Measurements from ENCODE around the gene MPHOSPH9. TPM values are rescaled to one million over a fixed set of nuclear protein-coding genes. Genes with fewer than 3 reads are reported as not detected.
"Not testable (repeated sequence)": the region's sequence is repeated elsewhere in the genome, so short reads cannot be mapped to it uniquely, and the experiment has no call there.

The MPHOSPH9 gene
- total RNA-seq, 1 donor from 2014 or later: 302 TPM

DNA sequence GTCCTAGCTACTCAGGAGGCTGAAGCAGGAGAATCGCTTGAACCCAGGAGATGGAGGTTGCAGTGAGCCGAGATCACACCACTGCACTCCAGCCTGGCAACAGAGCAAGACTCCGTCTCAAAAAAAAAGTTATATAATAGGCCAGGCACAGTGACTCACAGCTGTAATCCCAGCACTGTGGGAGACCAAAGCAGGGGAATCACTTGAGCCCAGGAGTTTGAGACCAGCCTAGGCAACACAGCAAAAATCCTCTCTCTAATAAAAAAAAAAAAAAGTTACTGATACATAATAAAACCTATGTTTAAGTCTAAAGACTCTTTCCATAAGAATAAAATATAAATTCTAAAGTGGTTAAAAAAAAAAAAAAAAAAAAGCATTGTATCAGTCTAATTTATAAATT, 26.1 kb downstream of the MPHOSPH9 start:
- not testable (repeated sequence) for H3K9me3 ChIP-seq (ENCODE audit: low read depth); H4K20me1 ChIP-seq (ENCODE audit: low read depth); H3K4me1 Mint-ChIP-seq; H3K4me3 ChIP-seq; H3K27ac Mint-ChIP-seq; H3K79me2 ChIP-seq (ENCODE audit: low read depth); H3K9me3 Mint-ChIP-seq; H3K4me1 ChIP-seq; H3K27ac ChIP-seq; H3K4me3 Mint-ChIP-seq; H3K4me2 ChIP-seq; H3F3A ChIP-seq (ENCODE audit: low read depth); H3K27me3 Mint-ChIP-seq (ENCODE audit: insufficient read depth, low read depth); H3K27me3 ChIP-seq; H3K9ac ChIP-seq; DNase-seq (ENCODE audit: low spot score); H2AFZ ChIP-seq (replicated peaks)
- peaks cover 14% of the 10 kb centered on the region for H3K36me3 Mint-ChIP-seq
- peaks cover 17% of the 10 kb centered on the region for H3K36me3 ChIP-seq

GRCh38 chr12:123200414-123200813, 32.5 kb downstream of the MPHOSPH9 start:
- Histone ChIP-seq H3K36me3 (peaks cover 26% of the 10 kb centered on the region), H3K27me3 (no peaks in the 10 kb centered on the region), H3K9ac (no peak overlapping the region), H3K27ac (no peak overlapping the region), H3K4me3 (no peak overlapping the region), H3K9me3 (ENCODE audit: low read depth) (no peaks in the 10 kb centered on the region), H3K79me2 (ENCODE audit: low read depth) (no peaks in the 10 kb centered on the region), H2AFZ (replicated peaks) (no peak overlapping the region), H3F3A (ENCODE audit: low read depth) (peaks cover 7% of the 10 kb centered on the region), H4K20me1 (ENCODE audit: low read depth) (no peaks in the 10 kb centered on the region), H3K4me2 (no peak overlapping the region), H3K4me1 (no peaks in the 10 kb centered on the region)
- Mint-ChIP-seq H3K4me3 (no peak overlapping the region), H3K27me3 (ENCODE audit: insufficient read depth, low read depth) (no peaks in the 10 kb centered on the region), H3K4me1 (no peaks in the 10 kb centered on the region), H3K27ac (no peak overlapping the region), H3K9me3 (no peaks in the 10 kb centered on the region), H3K36me3 (peaks cover 17% of the 10 kb centered on the region)
- TF ChIP-seq, protein P1, sequence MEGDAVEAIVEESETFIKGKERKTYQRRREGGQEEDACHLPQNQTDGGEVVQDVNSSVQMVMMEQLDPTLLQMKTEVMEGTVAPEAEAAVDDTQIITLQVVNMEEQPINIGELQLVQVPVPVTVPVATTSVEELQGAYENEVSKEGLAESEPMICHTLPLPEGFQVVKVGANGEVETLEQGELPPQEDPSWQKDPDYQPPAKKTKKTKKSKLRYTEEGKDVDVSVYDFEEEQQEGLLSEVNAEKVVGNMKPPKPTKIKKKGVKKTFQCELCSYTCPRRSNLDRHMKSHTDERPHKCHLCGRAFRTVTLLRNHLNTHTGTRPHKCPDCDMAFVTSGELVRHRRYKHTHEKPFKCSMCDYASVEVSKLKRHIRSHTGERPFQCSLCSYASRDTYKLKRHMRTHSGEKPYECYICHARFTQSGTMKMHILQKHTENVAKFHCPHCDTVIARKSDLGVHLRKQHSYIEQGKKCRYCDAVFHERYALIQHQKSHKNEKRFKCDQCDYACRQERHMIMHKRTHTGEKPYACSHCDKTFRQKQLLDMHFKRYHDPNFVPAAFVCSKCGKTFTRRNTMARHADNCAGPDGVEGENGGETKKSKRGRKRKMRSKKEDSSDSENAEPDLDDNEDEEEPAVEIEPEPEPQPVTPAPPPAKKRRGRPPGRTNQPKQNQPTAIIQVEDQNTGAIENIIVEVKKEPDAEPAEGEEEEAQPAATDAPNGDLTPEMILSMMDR (IDR thresholded peaks at IDR 0.05): no peak
- TF ChIP-seq EZH2 (IDR thresholded peaks at IDR 0.05) (no peak), EZH2phosphoT487 (IDR thresholded peaks at IDR 0.05) (no peak)
- DNase-seq (ENCODE audit: low spot score): no peak

DNA sequence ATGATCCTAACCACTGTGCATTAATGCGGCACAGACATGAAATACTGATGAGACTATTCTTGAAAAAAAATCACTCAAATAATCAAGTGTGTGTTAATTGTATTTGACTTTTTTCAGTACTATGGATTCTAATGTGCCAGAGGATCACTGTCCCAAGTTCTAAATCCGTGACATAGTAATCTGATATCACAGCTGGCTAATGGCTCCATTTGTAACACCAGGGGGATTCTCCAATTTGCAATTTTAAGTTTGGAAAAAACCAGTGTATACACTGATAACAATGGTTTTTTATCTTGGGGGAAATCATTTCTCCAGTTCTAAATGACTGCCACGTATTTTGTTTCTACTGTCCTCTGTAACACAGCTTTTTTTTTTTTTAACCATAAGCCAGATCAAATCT, 33.0 kb downstream of the MPHOSPH9 start:
- H3K79me2 ChIP-seq (ENCODE audit: low read depth): no peaks in the 10 kb centered on the region
- H3K4me1 ChIP-seq: no peaks in the 10 kb centered on the region
- Mint-ChIP-seq H3K4me3 (no peak overlapping the region), H3K9me3 (no peaks in the 10 kb centered on the region), H3K36me3 (peaks cover 16% of the 10 kb centered on the region), H3K27ac (no peak overlapping the region), H3K27me3 (ENCODE audit: insufficient read depth, low read depth) (no peaks in the 10 kb centered on the region), H3K4me1 (no peaks in the 10 kb centered on the region)
- no peak for TF ChIP-seq EZH2 (IDR thresholded peaks at IDR 0.05)
- no peak for TF ChIP-seq EZH2phosphoT487 (IDR thresholded peaks at IDR 0.05)
- TF ChIP-seq, protein P1 (IDR thresholded peaks at IDR 0.05): no peak
- no peak for DNase-seq (ENCODE audit: low spot score)
- H3F3A ChIP-seq (ENCODE audit: low read depth): peaks cover 7% of the 10 kb centered on the region
- no peak overlapping the region for H2AFZ ChIP-seq (replicated peaks)
- no peaks in the 10 kb centered on the region for H3K9me3 ChIP-seq (ENCODE audit: low read depth)
- peaks cover 26% of the 10 kb centered on the region for H3K36me3 ChIP-seq
- no peaks in the 10 kb centered on the region for H3K27me3 ChIP-seq
- no peak overlapping the region for H3K9ac ChIP-seq
- H3K4me3 ChIP-seq: no peak overlapping the region
- H3K27ac ChIP-seq: no peak overlapping the region
- no peaks in the 10 kb centered on the region for H4K20me1 ChIP-seq (ENCODE audit: low read depth)
- no peak overlapping the region for H3K4me2 ChIP-seq

DNA sequence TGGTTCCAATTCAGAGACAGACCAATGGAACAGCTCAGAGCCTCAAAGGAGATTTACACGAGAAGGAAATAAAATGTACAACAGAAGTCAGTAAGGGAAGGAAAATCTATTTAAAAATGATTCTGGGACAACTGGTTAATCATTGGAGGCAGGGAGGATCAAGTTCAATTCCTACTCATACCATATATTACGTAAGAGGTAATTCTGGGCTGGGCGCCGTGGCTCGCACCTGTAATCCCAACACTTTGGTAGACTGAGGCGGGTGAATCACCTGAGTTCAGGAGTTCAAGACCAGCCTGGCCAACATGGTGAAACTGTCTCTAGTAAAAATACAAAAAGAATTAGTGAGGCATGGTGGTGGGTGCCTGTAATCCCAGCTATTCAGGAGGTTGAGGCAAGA, 45.3 kb downstream of the MPHOSPH9 start:
- no peak for DNase-seq (ENCODE audit: low spot score)

More for the DNA sequence above, 45.3 kb downstream of the MPHOSPH9 start:
- Mint-ChIP-seq H3K4me1 (no peaks in the 10 kb centered on the region), H3K9me3 (no peaks in the 10 kb centered on the region), H3K27me3 (ENCODE audit: insufficient read depth, low read depth) (no peaks in the 10 kb centered on the region), H3K4me3 (no peak overlapping the region), H3K27ac (no peak overlapping the region), H3K36me3 (peaks cover 25% of the 10 kb centered on the region)
- H3F3A ChIP-seq (ENCODE audit: low read depth): no peaks in the 10 kb centered on the region
- no peak for TF ChIP-seq EZH2 (IDR thresholded peaks at IDR 0.05)
- TF ChIP-seq, protein P1 (IDR thresholded peaks at IDR 0.05): no peak
- TF ChIP-seq EZH2phosphoT487 (IDR thresholded peaks at IDR 0.05): no peak
- no peak overlapping the region for H3K9ac ChIP-seq
- H3K36me3 ChIP-seq: peaks cover 6% of the 10 kb centered on the region
- H3K27me3 ChIP-seq: no peaks in the 10 kb centered on the region
- no peaks in the 10 kb centered on the region for H3K9me3 ChIP-seq (ENCODE audit: low read depth)
- H3K4me2 ChIP-seq: no peak overlapping the region
- no peak overlapping the region for H3K4me3 ChIP-seq
- no peaks in the 10 kb centered on the region for H3K79me2 ChIP-seq (ENCODE audit: low read depth)
- H4K20me1 ChIP-seq (ENCODE audit: low read depth): no peaks in the 10 kb centered on the region
- no peak overlapping the region for H3K27ac ChIP-seq
- no peak overlapping the region for H2AFZ ChIP-seq (replicated peaks)
- no peaks in the 10 kb centered on the region for H3K4me1 ChIP-seq

All from neural progenitor cell (in vitro differentiated cells).